ENCODE measurements around the gene PLXND1. TPM values are rescaled to one million over a fixed set of nuclear protein-coding genes. Genes with fewer than 3 reads are reported as not detected.
A peak's percentile ranks its signal among the peaks of the same experiment; 100 is the strongest.

The PLXND1 gene
- total RNA-seq, 2 donors from 2014 or later, result 207 to 246 TPM

DNA sequence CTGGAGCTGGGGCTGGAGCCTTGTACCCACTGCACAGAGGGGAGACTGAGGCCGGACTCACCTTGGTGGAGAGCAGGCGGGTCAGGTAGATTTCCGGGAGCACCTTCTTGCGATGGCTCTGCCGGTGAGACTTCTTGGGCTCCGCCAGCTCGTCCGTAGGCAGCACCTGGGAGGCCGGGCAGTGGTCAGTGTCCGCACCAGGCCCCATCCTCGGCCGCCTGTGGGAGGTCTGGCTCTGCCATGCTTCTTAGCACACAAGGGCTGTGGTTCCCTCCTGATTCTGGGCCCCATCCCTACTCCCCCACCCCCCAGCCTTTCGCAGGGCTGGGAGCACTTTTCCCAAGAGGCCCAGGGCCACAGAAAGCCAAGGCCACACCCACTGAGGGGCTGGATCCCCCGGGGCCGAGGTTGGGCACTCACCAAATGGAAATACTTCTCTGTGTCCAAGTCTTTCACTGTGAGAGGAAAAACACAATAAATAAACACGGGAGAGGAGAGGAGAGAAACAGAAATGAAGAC lies 46.1 kb downstream of the PLXND1 start:
- DNase-seq (ENCODE audit: low spot score) (no peak), ATAC-seq (ENCODE audit: insufficient number of reproducible peaks, low FRiP score, low read depth) (peak; percentile 35)
- Histone ChIP-seq H3K36me3 (peaks cover 32% of the 10 kb centered on the region), H3K4me1 (ENCODE audit: control insufficient read depth in 1 of 2, low read depth in 2 of 2) (peaks cover 61 to 89% of the 10 kb centered on the region in 2 donors), H3K27ac (peak overlapping the region; percentile 78 to 86), H3K27me3 (replicated peaks; ENCODE audit: insufficient read depth) (no peaks in the 10 kb centered on the region), H3K9me3 (no peaks in the 10 kb centered on the region), H3K4me3 (peak overlapping the region; percentile 67)
- TF ChIP-seq, protein P1, sequence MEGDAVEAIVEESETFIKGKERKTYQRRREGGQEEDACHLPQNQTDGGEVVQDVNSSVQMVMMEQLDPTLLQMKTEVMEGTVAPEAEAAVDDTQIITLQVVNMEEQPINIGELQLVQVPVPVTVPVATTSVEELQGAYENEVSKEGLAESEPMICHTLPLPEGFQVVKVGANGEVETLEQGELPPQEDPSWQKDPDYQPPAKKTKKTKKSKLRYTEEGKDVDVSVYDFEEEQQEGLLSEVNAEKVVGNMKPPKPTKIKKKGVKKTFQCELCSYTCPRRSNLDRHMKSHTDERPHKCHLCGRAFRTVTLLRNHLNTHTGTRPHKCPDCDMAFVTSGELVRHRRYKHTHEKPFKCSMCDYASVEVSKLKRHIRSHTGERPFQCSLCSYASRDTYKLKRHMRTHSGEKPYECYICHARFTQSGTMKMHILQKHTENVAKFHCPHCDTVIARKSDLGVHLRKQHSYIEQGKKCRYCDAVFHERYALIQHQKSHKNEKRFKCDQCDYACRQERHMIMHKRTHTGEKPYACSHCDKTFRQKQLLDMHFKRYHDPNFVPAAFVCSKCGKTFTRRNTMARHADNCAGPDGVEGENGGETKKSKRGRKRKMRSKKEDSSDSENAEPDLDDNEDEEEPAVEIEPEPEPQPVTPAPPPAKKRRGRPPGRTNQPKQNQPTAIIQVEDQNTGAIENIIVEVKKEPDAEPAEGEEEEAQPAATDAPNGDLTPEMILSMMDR (IDR thresholded peaks at IDR 0.05), result no peak

GRCh38 chr3:129559565-129560079 lies 46.9 kb downstream of the PLXND1 start:
- Histone ChIP-seq H3K27me3 (replicated peaks; ENCODE audit: insufficient read depth) (no peaks in the 10 kb centered on the region), H3K27ac (peak overlapping the region; percentile 78 to 86), H3K4me1 (ENCODE audit: control insufficient read depth in 1 of 2, low read depth in 2 of 2) (peaks cover 66 to 89% of the 10 kb centered on the region in 2 donors), H3K36me3 (peaks cover 27% of the 10 kb centered on the region), H3K9me3 (no peaks in the 10 kb centered on the region), H3K4me3 (peak overlapping the region; percentile 67)
- ATAC-seq (ENCODE audit: insufficient number of reproducible peaks, low FRiP score, low read depth) (no peak), DNase-seq (ENCODE audit: low spot score) (no peak)
- TF ChIP-seq, protein P1 (IDR thresholded peaks at IDR 0.05), result no peak

DNA sequence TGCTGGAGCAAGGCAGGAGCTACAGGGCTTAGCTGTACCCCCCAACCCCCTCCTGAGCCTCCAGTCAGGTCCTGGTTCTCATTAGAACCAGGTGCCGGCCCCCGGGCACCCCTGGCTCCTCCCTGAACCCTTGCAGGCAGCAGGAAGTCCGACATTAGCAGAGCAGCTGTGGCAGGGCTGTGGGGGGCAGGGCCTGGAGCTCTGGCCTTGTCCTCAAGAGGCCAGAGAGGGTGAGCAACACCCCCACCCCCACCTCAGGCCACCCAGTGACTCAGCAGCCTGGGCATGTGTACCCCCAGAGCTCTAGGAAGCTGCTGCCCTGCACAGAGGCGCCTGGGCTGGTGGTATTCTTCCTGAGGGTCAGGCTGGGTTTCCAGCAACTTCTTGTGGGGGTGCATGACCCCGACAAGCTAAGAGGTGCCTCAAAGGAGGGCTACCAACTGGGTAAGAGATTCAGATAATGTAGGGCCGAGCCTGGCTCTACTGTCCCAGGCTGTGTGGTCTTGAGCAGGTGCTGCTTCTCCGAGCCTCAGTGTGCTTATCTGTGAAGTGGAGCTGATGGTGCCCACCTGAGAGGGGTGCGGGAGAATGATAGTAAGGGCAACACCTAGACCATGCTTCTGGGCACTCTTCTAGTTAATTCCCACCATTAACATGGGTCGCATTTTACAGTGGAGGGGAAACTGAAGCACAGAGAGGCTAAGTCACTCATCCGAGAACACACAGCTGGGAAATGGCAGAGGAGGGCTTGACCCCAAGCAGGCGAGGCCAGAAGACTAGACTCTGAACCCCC lies 47.5 kb downstream of the PLXND1 start:
- Histone ChIP-seq H3K36me3 (peaks cover 22% of the 10 kb centered on the region), H3K4me1 (ENCODE audit: control insufficient read depth in 1 of 2, low read depth in 2 of 2) (peaks cover 60 to 89% of the 10 kb centered on the region in 2 donors), H3K27ac (peak overlapping the region; percentile 78 to 86), H3K4me3 (no peak overlapping the region), H3K9me3 (no peaks in the 10 kb centered on the region), H3K27me3 (replicated peaks; ENCODE audit: insufficient read depth) (no peaks in the 10 kb centered on the region)
- ATAC-seq (ENCODE audit: insufficient number of reproducible peaks, low FRiP score, low read depth) (no peak), DNase-seq (ENCODE audit: low spot score) (no peak)
- TF ChIP-seq, protein P1 (IDR thresholded peaks at IDR 0.05), result no peak

- no peaks in the 10 kb centered on the region for H3K9me3 ChIP-seq
- H3K27me3 ChIP-seq (replicated peaks; ENCODE audit: insufficient read depth), result no peaks in the 10 kb centered on the region
- ATAC-seq (ENCODE audit: insufficient number of reproducible peaks, low FRiP score, low read depth), result no peak
- H3K4me3 ChIP-seq, result no peak overlapping the region
- H3K27ac ChIP-seq, result peak overlapping the region; percentile 77 to 86
- peaks cover 57 to 87% of the 10 kb centered on the region in 2 donors for H3K4me1 ChIP-seq (ENCODE audit: control insufficient read depth in 1 of 2, low read depth in 2 of 2)
- DNase-seq (ENCODE audit: low spot score), result no peak
- H3K36me3 ChIP-seq, result peaks cover 20% of the 10 kb centered on the region
- TF ChIP-seq, protein P1 (IDR thresholded peaks at IDR 0.05), result no peak
These were observed 48.2 kb downstream of the PLXND1 start for GRCh38 chr3:129558081-129558771.

GRCh38 chr3:129557548-129557894 lies 49.0 kb downstream of the PLXND1 start:
- TF ChIP-seq, protein P1 (IDR thresholded peaks at IDR 0.05), result no peak
- Histone ChIP-seq H3K36me3 (peaks cover 14% of the 10 kb centered on the region), H3K27me3 (replicated peaks; ENCODE audit: insufficient read depth) (no peaks in the 10 kb centered on the region), H3K9me3 (no peaks in the 10 kb centered on the region), H3K4me3 (peak overlapping the region; percentile 19), H3K27ac (peak overlapping the region; percentile 77 to 86), H3K4me1 (ENCODE audit: control insufficient read depth in 1 of 2, low read depth in 2 of 2) (peaks cover 57 to 93% of the 10 kb centered on the region in 2 donors)
- DNase-seq (ENCODE audit: low spot score) (no peak), ATAC-seq (ENCODE audit: insufficient number of reproducible peaks, low FRiP score, low read depth) (peak; percentile 46)

Data from thoracic aorta (tissue), 2 donors.